HG03066 (cell line): ENCODE data around the gene SIPA1L3.

Experiments used
- ATAC-seq: cut with Tn5 transposase; IDR thresholded peaks from one replicate; pipeline ENCODE4 v1.9.1; 2021; ENCODE audit warnings: low read depth; ENCODE audit not compliant: unreplicated experiment

SIPA1L3 gene

GRCh38 chr19:38082256-38083118, 175.5 kb downstream of the SIPA1L3 start:
- no peak for ATAC-seq

GRCh38 chr19:38084196-38084595, 177.2 kb downstream of the SIPA1L3 start:
- no peak for ATAC-seq

- no peak for ATAC-seq
Observed at GRCh38 chr19:38089440-38089839, 182.4 kb downstream of the SIPA1L3 start.

- ATAC-seq = no peak
Observed at GRCh38 chr19:38093154-38093553, 186.1 kb downstream of the SIPA1L3 start.

- ATAC-seq = no peak
Observed at GRCh38 chr19:38093587-38093986, 186.6 kb downstream of the SIPA1L3 start.

GRCh38 chr19:38095411-38096308, 188.7 kb downstream of the SIPA1L3 start:
- no peak for ATAC-seq

GRCh38 chr19:38099966-38100365, 193.0 kb downstream of the SIPA1L3 start:
- ATAC-seq = no peak

GRCh38 chr19:38100589-38100988, 193.6 kb downstream of the SIPA1L3 start:
- ATAC-seq = no peak

- no peak for ATAC-seq
Observed at GRCh38 chr19:38101723-38102122, 194.7 kb downstream of the SIPA1L3 start.

GRCh38 chr19:38105574-38105973, 198.6 kb downstream of the SIPA1L3 start:
- no peak for ATAC-seq

- ATAC-seq = no peak
Observed at GRCh38 chr19:38107129-38107528, 200.1 kb downstream of the SIPA1L3 start.

GRCh38 chr19:38111898-38112297, 204.9 kb downstream of the SIPA1L3 start:
- ATAC-seq = no peak

GRCh38 chr19:38114651-38115050, 207.6 kb downstream of the SIPA1L3 start:
- no peak for ATAC-seq

GRCh38 chr19:38115271-38115802, 208.3 kb downstream of the SIPA1L3 start:
- no peak for ATAC-seq

GRCh38 chr19:38118176-38118575, 211.2 kb downstream of the SIPA1L3 start:
- no peak for ATAC-seq

GRCh38 chr19:38120471-38121025, 213.5 kb downstream of the SIPA1L3 start:
- ATAC-seq = no peak

GRCh38 chr19:38122402-38123093, 215.5 kb downstream of the SIPA1L3 start:
- ATAC-seq = no peak

GRCh38 chr19:38125238-38125637, 218.2 kb downstream of the SIPA1L3 start:
- no peak for ATAC-seq

- no peak for ATAC-seq
Observed at GRCh38 chr19:38130399-38130798, 223.4 kb downstream of the SIPA1L3 start.

- ATAC-seq = no peak
Observed at GRCh38 chr19:38132781-38133180, 225.8 kb downstream of the SIPA1L3 start.
